SK-N-MC (cell line): Measurements from ENCODE around the gene CDK17.

Experiments used
- EZH2 ChIP-seq: fragments of 200-600 bp; sonication (generic); IDR thresholded peaks from one replicate; pipeline ENCODE4 v1.6.1; 2017; ENCODE audit warnings: antibody characterized with exemption
- POLR2AphosphoS5 ChIP-seq: IDR thresholded peaks from 2 replicates; pipeline ENCODE4 v1.6.1; 2012; ENCODE audit warnings: mild to moderate bottlenecking, low read depth, low read length, borderline replicate concordance

- TF ChIP-seq EZH2 (no peak), POLR2AphosphoS5 (no peak)
Measured at GRCh38 chr12:96294831-96295230, 105.4 kb downstream of the CDK17 start.
